Skeletal muscle satellite cell (primary cell): ENCODE results near the gene RAMP3.
"Not testable (repeated sequence)": the region's sequence is repeated elsewhere in the genome, so short reads cannot be mapped to it uniquely, and the experiment has no call there.

Source experiments
- H3K27me3 ChIP-seq: 2 replicates; pipeline ENCODE4 v1.7.0; 2013; ENCODE audit warnings: low read length; ENCODE audit not compliant: control insufficient read depth, insufficient read depth
- H3K36me3 ChIP-seq: 2 replicates; pipeline ENCODE4 v1.7.0; 2013; ENCODE audit warnings: mild to moderate bottlenecking, control low read depth, low read length; ENCODE audit not compliant: insufficient read depth
- H3K4me1 ChIP-seq: 2 replicates; pipeline ENCODE4 v1.7.0; 2013; ENCODE audit warnings: low read length; ENCODE audit not compliant: control insufficient read depth, insufficient read depth
- H3K4me2 ChIP-seq: 2 replicates; pipeline ENCODE4 v1.7.0; 2013; ENCODE audit warnings: mild to moderate bottlenecking, low read length
- H3K4me3 ChIP-seq: 2 replicates; pipeline ENCODE4 v1.7.0; 2013; ENCODE audit warnings: low read length
- H3K9ac ChIP-seq: 2 replicates; pipeline ENCODE4 v1.7.0; 2013; ENCODE audit warnings: mild to moderate bottlenecking, low read depth, low read length, moderate library complexity
- H3K9me3 ChIP-seq: replicated peaks from 2 replicates; pipeline ENCODE4 v1.7.0; 2013; ENCODE audit warnings: mild to moderate bottlenecking, control low read depth, low read length

The RAMP3 gene

GRCh38 chr7:45209909-45210308 lies 52.3 kb downstream of the RAMP3 start:
- H3K4me2 ChIP-seq, H3K36me3 ChIP-seq, H3K4me3 ChIP-seq, H3K9me3 ChIP-seq, H3K4me1 ChIP-seq, H3K9ac ChIP-seq: not testable (repeated sequence)
- H3K27me3 ChIP-seq, result peaks cover 57% of the 10 kb centered on the region

- Histone ChIP-seq H3K27me3 (peaks cover 58% of the 10 kb centered on the region), H3K36me3 (no peaks in the 10 kb centered on the region), H3K4me3 (no peak overlapping the region), H3K4me2 (no peak overlapping the region), H3K9ac (no peak overlapping the region), H3K9me3 (no peaks in the 10 kb centered on the region), H3K4me1 (no peaks in the 10 kb centered on the region)
Measured at GRCh38 chr7:45211066-45211465, 53.5 kb downstream of the RAMP3 start.

- Histone ChIP-seq H3K4me2 (no peak overlapping the region), H3K9ac (no peak overlapping the region), H3K4me3 (no peak overlapping the region), H3K36me3 (no peaks in the 10 kb centered on the region), H3K27me3 (peaks cover 59% of the 10 kb centered on the region), H3K4me1 (no peaks in the 10 kb centered on the region), H3K9me3 (no peaks in the 10 kb centered on the region)
Measured at GRCh38 chr7:45211958-45212357, 54.4 kb downstream of the RAMP3 start.

- no peaks in the 10 kb centered on the region for H3K36me3 ChIP-seq
- H3K9ac ChIP-seq, result no peak overlapping the region
- no peak overlapping the region for H3K4me2 ChIP-seq
- H3K4me3 ChIP-seq, result no peak overlapping the region
- H3K27me3 ChIP-seq, result peaks cover 61% of the 10 kb centered on the region
- no peaks in the 10 kb centered on the region for H3K9me3 ChIP-seq
- H3K4me1 ChIP-seq, result no peaks in the 10 kb centered on the region
Measured at GRCh38 chr7:45212606-45213005, 55.0 kb downstream of the RAMP3 start.

- Histone ChIP-seq H3K27me3 (peaks cover 64% of the 10 kb centered on the region), H3K4me3 (no peak overlapping the region), H3K9ac (no peak overlapping the region), H3K9me3 (no peaks in the 10 kb centered on the region), H3K4me2 (no peak overlapping the region), H3K36me3 (no peaks in the 10 kb centered on the region), H3K4me1 (no peaks in the 10 kb centered on the region)
Measured at GRCh38 chr7:45215601-45216062, 58.0 kb downstream of the RAMP3 start.

- H3K9ac ChIP-seq, result no peak overlapping the region
- no peaks in the 10 kb centered on the region for H3K9me3 ChIP-seq
- no peaks in the 10 kb centered on the region for H3K36me3 ChIP-seq
- no peaks in the 10 kb centered on the region for H3K4me1 ChIP-seq
- no peak overlapping the region for H3K4me3 ChIP-seq
- H3K27me3 ChIP-seq, result peaks cover 65% of the 10 kb centered on the region
- no peak overlapping the region for H3K4me2 ChIP-seq
Measured at GRCh38 chr7:45216181-45216580, 58.6 kb downstream of the RAMP3 start.

DNA sequence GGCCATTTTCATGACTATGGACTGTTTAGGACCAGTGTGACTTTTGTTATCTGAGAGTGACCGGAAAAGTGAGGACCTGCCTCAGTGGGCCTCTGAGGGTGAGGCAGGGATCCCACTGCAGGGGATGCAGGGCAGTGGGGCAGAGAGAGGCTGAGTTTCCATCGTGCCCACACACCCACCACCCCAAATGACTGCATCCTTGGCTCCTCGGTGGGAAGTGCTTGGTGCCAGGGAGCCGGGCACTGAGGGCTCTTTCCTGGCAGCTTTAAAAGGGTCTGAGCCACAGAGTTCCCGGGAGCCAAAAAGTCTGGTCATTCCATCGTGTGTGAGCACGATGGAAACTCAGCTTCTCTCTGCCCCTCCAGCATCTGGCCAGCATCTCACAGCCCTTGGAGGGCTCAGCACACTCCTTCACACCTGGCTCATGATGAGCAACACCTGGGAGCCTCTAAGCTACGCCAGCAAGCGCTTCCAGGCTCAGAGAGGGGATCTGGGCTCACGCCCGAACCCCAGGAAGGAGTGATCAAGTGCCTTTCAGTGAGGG lies 59.1 kb downstream of the RAMP3 start:
- Histone ChIP-seq H3K9me3 (no peaks in the 10 kb centered on the region), H3K4me2 (no peak overlapping the region), H3K27me3 (peaks cover 64% of the 10 kb centered on the region), H3K4me3 (no peak overlapping the region), H3K4me1 (no peaks in the 10 kb centered on the region), H3K36me3 (no peaks in the 10 kb centered on the region), H3K9ac (no peak overlapping the region)

- no peak overlapping the region for H3K9ac ChIP-seq
- H3K4me2 ChIP-seq, result no peak overlapping the region
- peaks cover 65% of the 10 kb centered on the region for H3K27me3 ChIP-seq
Measured at GRCh38 chr7:45217358-45217757, 59.8 kb downstream of the RAMP3 start.

DNA sequence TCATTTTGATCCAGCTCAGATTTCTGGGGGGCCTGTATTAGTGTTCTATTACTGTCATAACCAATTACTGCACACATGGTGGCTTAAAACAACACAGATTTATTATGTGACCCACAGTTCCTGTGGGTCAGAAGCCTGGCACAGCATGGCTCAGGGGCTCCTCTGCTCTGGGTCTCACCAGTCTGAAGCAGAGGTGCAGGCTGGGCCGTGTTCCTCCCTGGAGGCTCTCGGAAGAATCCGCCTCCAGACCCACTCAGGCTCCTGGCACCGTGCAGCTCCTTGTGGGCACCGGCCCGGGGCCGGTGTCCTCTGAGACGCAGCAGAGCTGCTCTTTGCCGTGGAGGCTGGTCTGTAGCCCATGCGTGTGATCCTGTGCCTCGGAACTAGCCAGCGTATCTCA lies 61.5 kb downstream of the RAMP3 start:
- H3K9me3 ChIP-seq, result no peaks in the 10 kb centered on the region
- H3K36me3 ChIP-seq, result no peaks in the 10 kb centered on the region
- no peak overlapping the region for H3K4me2 ChIP-seq
- no peak overlapping the region for H3K4me3 ChIP-seq
- no peak overlapping the region for H3K9ac ChIP-seq
- H3K27me3 ChIP-seq, result peaks cover 57% of the 10 kb centered on the region
- no peaks in the 10 kb centered on the region for H3K4me1 ChIP-seq

More at GRCh38 chr7:45217358-45217757, 59.8 kb downstream of the RAMP3 start:
- H3K36me3 ChIP-seq, result no peaks in the 10 kb centered on the region
- no peak overlapping the region for H3K4me3 ChIP-seq
- H3K9me3 ChIP-seq, result no peaks in the 10 kb centered on the region
- no peaks in the 10 kb centered on the region for H3K4me1 ChIP-seq

DNA sequence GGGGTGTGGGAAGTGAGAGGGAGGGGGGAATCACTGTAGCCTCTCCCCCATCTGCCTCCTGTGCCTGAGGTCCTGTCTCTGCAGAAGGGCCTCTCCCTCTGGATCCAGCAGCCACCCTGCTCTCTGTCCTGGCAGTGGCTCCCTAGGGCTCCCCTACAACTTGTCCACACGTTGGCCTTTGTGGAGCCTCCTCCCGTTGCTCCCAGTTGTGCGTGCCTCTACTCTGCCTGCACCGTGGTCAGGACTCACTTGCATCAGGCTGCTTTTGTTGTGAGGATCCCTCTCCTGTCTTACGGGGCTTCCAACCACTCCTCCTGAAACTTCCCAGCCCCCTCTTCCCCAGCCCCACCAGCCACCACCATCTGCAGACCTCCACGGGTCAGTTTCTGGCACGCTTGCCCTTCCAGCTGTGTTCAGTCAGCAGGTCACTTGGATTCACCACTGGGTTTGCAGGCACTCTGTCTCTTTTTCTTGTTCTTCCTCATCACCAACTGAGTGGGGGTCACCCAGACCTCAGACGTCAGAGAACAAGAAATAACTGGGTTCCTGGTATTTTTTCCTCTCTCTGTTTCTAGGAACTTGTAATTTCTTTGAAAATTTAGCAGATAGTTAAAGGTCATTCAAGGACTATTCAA lies 62.3 kb downstream of the RAMP3 start:
- H3K4me3 ChIP-seq, result no peak overlapping the region
- H3K4me1 ChIP-seq, result no peaks in the 10 kb centered on the region
- H3K4me2 ChIP-seq, result no peak overlapping the region
- no peaks in the 10 kb centered on the region for H3K9me3 ChIP-seq
- H3K36me3 ChIP-seq, result no peaks in the 10 kb centered on the region
- H3K27me3 ChIP-seq, result peaks cover 49% of the 10 kb centered on the region
- no peak overlapping the region for H3K9ac ChIP-seq

- Histone ChIP-seq H3K9ac (no peak overlapping the region), H3K9me3 (no peaks in the 10 kb centered on the region), H3K4me1 (no peaks in the 10 kb centered on the region), H3K36me3 (no peaks in the 10 kb centered on the region), H3K4me3 (no peak overlapping the region), H3K4me2 (no peak overlapping the region), H3K27me3 (peaks cover 39% of the 10 kb centered on the region)
Measured at GRCh38 chr7:45220846-45221618, 63.4 kb downstream of the RAMP3 start.
